HCT116 (cell line): ENCODE data around the gene ST7. TPM values are rescaled to one million over a fixed set of nuclear protein-coding genes. Genes with fewer than 3 reads are reported as not detected.

Experiments used
- ATAC-seq: fragments of 200-7000 bp; cut with Tn5 transposase; 2 replicates; pipeline ENCODE4 v1.9.1; 2020; ENCODE audit warnings: mild to moderate bottlenecking, moderate library complexity
- BruUV-seq: library from RNA; stranded (reverse); fragments of 400-500 nt; replicated peaks from 2 replicates; lab custom pipeline; 2021; lab: Mats Ljungman, UMichigan
- CTCF ChIA-PET: fragments of 300-600 bp; sonication (Branson Sonifier 250); formaldehyde crosslinking; loops from one replicate; lab custom pipeline; 2021; ENCODE audit warnings: antibody characterized with exemption; lab: Charles Lee
- POLR2A ChIA-PET: fragments of 300-600, 350-600 bp; sonication (Branson Sonifier 250); formaldehyde crosslinking; loops from one replicate; lab custom pipeline; 2021; ENCODE audit warnings: antibody characterized with exemption; lab: Charles Lee
- RAD21 ChIA-PET, 2 experiments: fragments of 300-600 bp; sonication (Branson Sonifier 250); formaldehyde crosslinking; loops; one replicate each; lab custom pipeline; 2023; ENCODE audit warnings: low total read pairs in 2 of 2; ENCODE audit not compliant: uncharacterized antibody in 2 of 2, unreplicated experiment in 2 of 2, low non-redundant PET in 1 of 2; lab: Charles Lee
- DNase-seq: peaks from one replicate; pipeline ENCODE4 v3.0.0-alpha.2; 2010; ENCODE audit warnings: low read depth, low spot score
- H2AFZ ChIP-seq: fragments of 200-600 bp; shearing (Covaris generic), sonication (generic); 2 replicates; pipeline ENCODE4 v1.6.1; 2017; ENCODE audit warnings: low read depth, mixed run types, mixed read lengths, antibody characterized with exemption, low read length; ENCODE audit not compliant: poor library complexity, severe bottlenecking
- H3K27ac ChIP-seq: 2 replicates; pipeline ENCODE4 v1.5.1; 2012; ENCODE audit warnings: low read depth, low read length
- H3K27me3 ChIP-seq: fragments of 200-600 bp; sonication (generic); 2 replicates; pipeline ENCODE4 v1.6.1; 2016; ENCODE audit warnings: mixed run types, low read length, mixed read lengths; ENCODE audit not compliant: insufficient read depth
- H3K36me3 ChIP-seq, 2 experiments: fragments of 200-500 bp in 1 of 2; fragments of 200-600 bp in 1 of 2; sonication (Bioruptor generic) in 1 of 2; sonication (generic) in 1 of 2; 2 replicates each; pipeline versions ENCODE4 v1.5.1 to v1.6.1; 2014 to 2016; ENCODE audit warnings: low read length in 2 of 2, inconsistent platforms in 1 of 2, mixed read lengths in 1 of 2, mixed run types in 1 of 2; ENCODE audit not compliant: insufficient read depth in 2 of 2, control insufficient read depth in 1 of 2
- H3K4me1 ChIP-seq, 2 experiments: fragments of 200-600 bp in 1 of 2; sonication (generic) in 1 of 2; 2 replicates each; pipeline versions ENCODE4 v1.5.1 to v1.6.1; 2012 to 2017; ENCODE audit warnings: low read length in 2 of 2, inconsistent platforms in 1 of 2, mild to moderate bottlenecking in 1 of 2, mixed read lengths in 1 of 2, mixed run types in 1 of 2, moderate library complexity in 1 of 2; ENCODE audit not compliant: insufficient read depth in 2 of 2, control insufficient read depth in 1 of 2
- H3K4me2 ChIP-seq: fragments of 200-600 bp; sonication (generic); 2 replicates; pipeline ENCODE4 v1.6.1; 2017; ENCODE audit warnings: mixed run types, low read length, mixed read lengths
- H3K4me3 ChIP-seq, 2 experiments: fragments of 200-600 bp in 1 of 2; sonication (generic) in 1 of 2; replicated peaks in 1 of 2; 2 replicates each; pipeline ENCODE4 v1.5.1; 2011 to 2016; ENCODE audit warnings: low read length in 2 of 2, control low read depth in 1 of 2, low read depth in 1 of 2, mild to moderate bottlenecking in 1 of 2, mixed read lengths in 1 of 2, mixed run types in 1 of 2
- H3K79me2 ChIP-seq: fragments of 200-600 bp; sonication (generic); 2 replicates; pipeline ENCODE4 v1.6.1; 2017; ENCODE audit warnings: mild to moderate bottlenecking, mixed run types, low read length, moderate library complexity, mixed read lengths; ENCODE audit not compliant: insufficient read depth
- H3K9ac ChIP-seq: fragments of 200-600 bp; sonication (generic); 2 replicates; pipeline ENCODE4 v1.6.1; 2016; ENCODE audit warnings: low read length, mixed read lengths
- H3K9me2 ChIP-seq: fragments of 200-600 bp; sonication (generic), shearing (Covaris generic); 2 replicates; pipeline ENCODE4 v1.6.1; 2017; ENCODE audit warnings: mixed run types, mild to moderate bottlenecking, moderate library complexity; ENCODE audit not compliant: insufficient read depth
- H3K9me3 ChIP-seq, 2 experiments: fragments of 200-500 bp in 1 of 2; fragments of 200-600 bp in 1 of 2; sonication (Bioruptor generic) in 1 of 2; sonication (generic) in 1 of 2; 2 replicates each; pipeline ENCODE4 v1.6.1; 2014 to 2017; ENCODE audit warnings: low read length in 2 of 2, mixed read lengths in 2 of 2, inconsistent platforms in 1 of 2, low read depth in 1 of 2, mild to moderate bottlenecking in 1 of 2, mixed run types in 1 of 2, moderate library complexity in 1 of 2; ENCODE audit not compliant: control insufficient read depth in 1 of 2, insufficient read depth in 1 of 2
- H4K20me1 ChIP-seq: fragments of 200-600 bp; sonication (generic), shearing (Covaris generic); 2 replicates; pipeline ENCODE4 v1.6.1; 2017; ENCODE audit warnings: mixed run types, mild to moderate bottlenecking, moderate library complexity; ENCODE audit not compliant: insufficient read depth
- EZH2 ChIP-seq: fragments of 200-600 bp; sonication (generic); IDR thresholded peaks from 2 replicates; pipeline ENCODE4 v1.6.1; 2017; ENCODE audit warnings: antibody characterized with exemption, mixed run types
- JUND ChIP-seq: IDR thresholded peaks from 2 replicates; pipeline ENCODE4 v1.6.1; 2012
- POLR2A ChIP-seq: IDR thresholded peaks from 2 replicates; pipeline ENCODE4 v1.7.0; 2011; ENCODE audit warnings: borderline replicate concordance; ENCODE audit not compliant: insufficient read depth, insufficient read length; ENCODE audit errors: extremely low read depth
- RAD21 ChIP-seq: IDR thresholded peaks from 2 replicates; pipeline ENCODE4 v1.6.1; 2012; ENCODE audit warnings: low read depth, mild to moderate bottlenecking
- SP1 ChIP-seq: IDR thresholded peaks from 2 replicates; pipeline ENCODE4 v1.6.1; 2012; ENCODE audit warnings: low read depth
- ZNF274 ChIP-seq: fragments of 200-500 bp; sonication (Bioruptor generic); IDR thresholded peaks from 2 replicates; pipeline ENCODE4 v1.6.1; 2014; ENCODE audit warnings: mild to moderate bottlenecking, low read depth, low read length, inconsistent platforms
- intact Hi-C: fragments of 100-400 bp; cut with micrococcal nuclease; formaldehyde crosslinking; loops from 2 replicates; pipeline ENCODE4 v1.10.0; 2022
- total RNA-seq: library from RNA; stranded (reverse); gene quantifications from one replicate; pipeline ENCODE4 v1.2.1, GENCODE V29; 2021; ENCODE audit not compliant: unreplicated experiment
- TF ChIP-seq, protein P1 (sequence below): IDR thresholded peaks from 2 replicates; pipeline ENCODE4 v1.6.1; 2011; ENCODE audit warnings: mild to moderate bottlenecking, low read length, moderate library complexity; ENCODE audit not compliant: insufficient replicate concordance; ENCODE audit errors: extremely low read depth
- TF ChIP-seq, protein P2 (sequence below): IDR thresholded peaks from 2 replicates; pipeline ENCODE4 v1.6.1; 2012
- TF ChIP-seq, protein P3 (sequence below): IDR thresholded peaks from 2 replicates; pipeline ENCODE4 v1.6.1; 2012; ENCODE audit warnings: low read depth

Gene ST7
- total RNA-seq, 1 experiment from 2014 or later: 12.6 TPM

DNA sequence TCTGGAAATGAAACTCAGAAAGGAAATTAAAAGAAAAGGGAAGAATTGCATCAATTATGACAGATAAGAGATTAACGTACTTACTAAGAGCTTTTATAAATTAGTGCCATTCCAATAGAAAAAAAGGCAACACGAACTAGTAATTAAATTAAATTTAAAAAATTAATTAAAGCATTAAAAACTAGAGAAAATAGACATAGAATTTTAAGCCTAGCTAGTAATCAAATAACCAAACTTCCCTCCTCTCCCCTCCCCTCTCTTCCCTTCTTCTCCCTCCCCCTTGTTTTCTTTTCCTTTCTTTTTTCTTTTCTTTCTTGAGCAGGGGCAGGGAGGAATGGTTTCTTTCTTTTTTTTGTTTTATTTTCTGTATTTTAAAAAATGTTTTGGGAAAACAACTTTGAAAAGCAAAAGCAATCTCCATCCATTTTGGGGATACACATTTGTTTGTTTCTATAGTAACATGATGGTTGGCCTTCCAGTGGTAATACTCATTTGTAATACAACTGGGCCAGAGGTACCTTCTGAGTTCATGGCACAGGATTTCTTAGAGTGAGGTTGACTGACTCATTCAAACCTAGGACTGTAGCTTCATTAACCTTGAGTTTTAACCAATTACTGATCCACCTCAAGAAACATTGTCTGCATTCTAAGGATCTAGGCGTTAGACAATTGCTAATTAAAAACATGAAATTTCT is 132.6 kb downstream of the ST7 start:
- Histone ChIP-seq H3K9ac (no peak overlapping the region), H3K9me2 (no peaks in the 10 kb centered on the region), H4K20me1 (no peaks in the 10 kb centered on the region), H2AFZ (no peak overlapping the region), H3K27ac (no peak overlapping the region), H3K27me3 (no peaks in the 10 kb centered on the region), H3K79me2 (no peaks in the 10 kb centered on the region), H3K4me3 (no peak overlapping the region), H3K4me2 (no peak overlapping the region), H3K9me3 (no peaks in the 10 kb centered on the region), H3K36me3 (no peaks in the 10 kb centered on the region), H3K4me1 (no peaks in the 10 kb centered on the region)
- no TSS peak for BruUV-seq
- DNase-seq (no peak), ATAC-seq (no peak)
- ChIA-PET CTCF (no interaction called here), POLR2A (no interaction called here), RAD21 (no interaction called here)
- TF ChIP-seq, protein P1, sequence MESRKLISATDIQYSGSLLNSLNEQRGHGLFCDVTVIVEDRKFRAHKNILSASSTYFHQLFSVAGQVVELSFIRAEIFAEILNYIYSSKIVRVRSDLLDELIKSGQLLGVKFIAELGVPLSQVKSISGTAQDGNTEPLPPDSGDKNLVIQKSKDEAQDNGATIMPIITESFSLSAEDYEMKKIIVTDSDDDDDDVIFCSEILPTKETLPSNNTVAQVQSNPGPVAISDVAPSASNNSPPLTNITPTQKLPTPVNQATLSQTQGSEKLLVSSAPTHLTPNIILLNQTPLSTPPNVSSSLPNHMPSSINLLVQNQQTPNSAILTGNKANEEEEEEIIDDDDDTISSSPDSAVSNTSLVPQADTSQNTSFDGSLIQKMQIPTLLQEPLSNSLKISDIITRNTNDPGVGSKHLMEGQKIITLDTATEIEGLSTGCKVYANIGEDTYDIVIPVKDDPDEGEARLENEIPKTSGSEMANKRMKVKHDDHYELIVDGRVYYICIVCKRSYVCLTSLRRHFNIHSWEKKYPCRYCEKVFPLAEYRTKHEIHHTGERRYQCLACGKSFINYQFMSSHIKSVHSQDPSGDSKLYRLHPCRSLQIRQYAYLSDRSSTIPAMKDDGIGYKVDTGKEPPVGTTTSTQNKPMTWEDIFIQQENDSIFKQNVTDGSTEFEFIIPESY: no peak
- TF ChIP-seq RAD21 (no peak), POLR2A (no peak), JUND (no peak), EZH2 (no peak), SP1 (no peak), ZNF274 (no peak)
- TF ChIP-seq, protein P2, sequence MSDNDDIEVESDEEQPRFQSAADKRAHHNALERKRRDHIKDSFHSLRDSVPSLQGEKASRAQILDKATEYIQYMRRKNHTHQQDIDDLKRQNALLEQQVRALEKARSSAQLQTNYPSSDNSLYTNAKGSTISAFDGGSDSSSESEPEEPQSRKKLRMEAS: no peak
- TF ChIP-seq, protein P3, sequence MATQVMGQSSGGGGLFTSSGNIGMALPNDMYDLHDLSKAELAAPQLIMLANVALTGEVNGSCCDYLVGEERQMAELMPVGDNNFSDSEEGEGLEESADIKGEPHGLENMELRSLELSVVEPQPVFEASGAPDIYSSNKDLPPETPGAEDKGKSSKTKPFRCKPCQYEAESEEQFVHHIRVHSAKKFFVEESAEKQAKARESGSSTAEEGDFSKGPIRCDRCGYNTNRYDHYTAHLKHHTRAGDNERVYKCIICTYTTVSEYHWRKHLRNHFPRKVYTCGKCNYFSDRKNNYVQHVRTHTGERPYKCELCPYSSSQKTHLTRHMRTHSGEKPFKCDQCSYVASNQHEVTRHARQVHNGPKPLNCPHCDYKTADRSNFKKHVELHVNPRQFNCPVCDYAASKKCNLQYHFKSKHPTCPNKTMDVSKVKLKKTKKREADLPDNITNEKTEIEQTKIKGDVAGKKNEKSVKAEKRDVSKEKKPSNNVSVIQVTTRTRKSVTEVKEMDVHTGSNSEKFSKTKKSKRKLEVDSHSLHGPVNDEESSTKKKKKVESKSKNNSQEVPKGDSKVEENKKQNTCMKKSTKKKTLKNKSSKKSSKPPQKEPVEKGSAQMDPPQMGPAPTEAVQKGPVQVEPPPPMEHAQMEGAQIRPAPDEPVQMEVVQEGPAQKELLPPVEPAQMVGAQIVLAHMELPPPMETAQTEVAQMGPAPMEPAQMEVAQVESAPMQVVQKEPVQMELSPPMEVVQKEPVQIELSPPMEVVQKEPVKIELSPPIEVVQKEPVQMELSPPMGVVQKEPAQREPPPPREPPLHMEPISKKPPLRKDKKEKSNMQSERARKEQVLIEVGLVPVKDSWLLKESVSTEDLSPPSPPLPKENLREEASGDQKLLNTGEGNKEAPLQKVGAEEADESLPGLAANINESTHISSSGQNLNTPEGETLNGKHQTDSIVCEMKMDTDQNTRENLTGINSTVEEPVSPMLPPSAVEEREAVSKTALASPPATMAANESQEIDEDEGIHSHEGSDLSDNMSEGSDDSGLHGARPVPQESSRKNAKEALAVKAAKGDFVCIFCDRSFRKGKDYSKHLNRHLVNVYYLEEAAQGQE: no peak
- intact Hi-C loops: no loop called here
